ENCODE measurements around the gene RPSA. TPM values are rescaled to one million over a fixed set of nuclear protein-coding genes. Genes with fewer than 3 reads are reported as not detected.

The RPSA gene
- total and polyA plus RNA-seq, 9 of the 15 experiments (the other 6 are each of a cell fraction or from before 2014, with no cell fraction given) = 2,290 to 4,272 (median 2,730) TPM

- TF ChIP-seq ARID4B (CRISPR knock-in tag; IDR thresholded peaks at IDR 0.05) (no peak), ZKSCAN8 (CRISPR knock-in tag; IDR thresholded peaks at IDR 0.05) (peak; percentile 72; the same call in 1 of the 2 replicates), MAFG (tag; conservative IDR thresholded peaks at IDR 0.05) (peak; percentile 21; the same call in 1 of the 2 replicates)
Observed at GRCh38 chr3:39362192-39362591, 44.3 kb upstream of the RPSA start (continued).

- H3K27ac ChIP-seq (ENCODE audit: extremely low read depth, low read depth, low read length) = no peak overlapping the region
- no peaks in the 10 kb centered on the region for H3K36me3 ChIP-seq (ENCODE audit: control insufficient read depth, insufficient read depth, low read length)
- CTCF ChIA-PET (ENCODE audit: low intra/inter-chr PET ratio) = no interaction called here
- no peak overlapping the region for H3K9ac ChIP-seq (ENCODE audit: insufficient read depth in 1 of 2, low read depth in 2 of 2, low read length in 2 of 2)
- in situ Hi-C loops (cut with MboI) (no loop called here), intact Hi-C loops (cut with micrococcal nuclease) (no loop called here)
- H3K9me3 ChIP-seq (replicated peaks; ENCODE audit: control insufficient read depth, insufficient read depth, low read depth, low read length) = no peaks in the 10 kb centered on the region
- POLR2A ChIA-PET = interaction anchor here (0.8 kb wide), 1 partner anchor 12 kb away, joined by 3 read pairs; no protein-coding TSS in a partner anchor
- no TSS peak for BruUV-seq (replicated peaks)
- FAIRE-seq = no peak
- 19% methylated on average over 2 of the region's 2 CpGs for WGBS (ENCODE audit: insufficient coverage, low coverage, missing lambda C conversion rate)
- H3K79me2 ChIP-seq (ENCODE audit: control insufficient read depth, insufficient read depth, low read length) = no peaks in the 10 kb centered on the region
- H3K4me1 ChIP-seq (replicated peaks in 1 of 2; ENCODE audit: control insufficient read depth in 2 of 2, insufficient read depth in 2 of 2, low read length in 2 of 2) = peaks cover 0 to 11% of the 10 kb centered on the region in 2 experiments; a peak in 2 of 5 replicates
- no peak overlapping the region for H3K4me3 ChIP-seq
- no peak overlapping the region for H2AFZ ChIP-seq (ENCODE audit: low read depth, low read length)
- ATAC-seq = no peak
- no peak for DNase-seq (ENCODE audit: extremely low read depth in 1 of 4, low spot score in 3 of 4)
- H4K20me1 ChIP-seq (replicated peaks; ENCODE audit: control insufficient read depth, insufficient read depth, low read length) = no peaks in the 10 kb centered on the region
- TF ChIP-seq REST (IDR thresholded peaks at IDR 0.05; ENCODE audit: borderline replicate concordance) (no peak), REST (CRISPR knock-in tag; IDR thresholded peaks at IDR 0.05; ENCODE audit: low read depth) (no peak), CEBPG (CRISPR knock-in tag; IDR thresholded peaks at IDR 0.05) (no peak), CEBPG (tag; conservative IDR thresholded peaks at IDR 0.05 in 1 of 2, IDR thresholded peaks at IDR 0.05 in 1 of 2) (peak in 1 of 2 experiments; percentile 41; a peak in 1 of 4 replicates)
- no peak overlapping the region for H3K4me2 ChIP-seq (ENCODE audit: insufficient read depth, low read length)
- peaks cover 0 to 13% of the 10 kb centered on the region in 2 experiments for H3K27me3 ChIP-seq (ENCODE audit: control insufficient read depth in 2 of 2, insufficient read depth in 2 of 2, low read length in 2 of 2)
- no peaks in the 10 kb centered on the region for H3K9me1 ChIP-seq (ENCODE audit: control insufficient read depth, insufficient read depth, low read length)
Observed at GRCh38 chr3:39362812-39363211, 43.7 kb upstream of the RPSA start.
